Upper lobe of left lung (tissue), 6 donors: ENCODE data around the gene PIGC. TPM values are rescaled to one million over a fixed set of nuclear protein-coding genes. Genes with fewer than 3 reads are reported as not detected.
A peak's percentile ranks its signal among the peaks of the same experiment; 100 is the strongest.

Source experiments
- ATAC-seq, 2 donors: fragments of 200-7000 bp; cut with Tn5 transposase; one replicate each; pipeline ENCODE4 v1.9.1; 2022; ENCODE audit warnings: mild to moderate bottlenecking in 2 of 2, moderate library complexity in 2 of 2; ENCODE audit not compliant: low FRiP score in 2 of 2
- DNase-seq, 2 donors: peaks; one replicate each; pipeline ENCODE4 v3.0.0-alpha.2; 2019 to 2020
- H3K27ac ChIP-seq, 4 donors: fragments of 200-600 bp; sonication (generic); one replicate each; pipeline ENCODE4 v1.5.1; 2016 to 2019
- H3K27me3 ChIP-seq, 4 donors: fragments of 200-600 bp; sonication (generic); one replicate each; pipeline ENCODE4 v1.5.1; 2017 to 2019
- H3K36me3 ChIP-seq, 4 donors: fragments of 200-600 bp; sonication (generic); one replicate each; pipeline ENCODE4 v1.5.1; 2016 to 2019
- H3K4me1 ChIP-seq, 4 donors: fragments of 200-600 bp; sonication (generic); one replicate each; pipeline ENCODE4 v1.5.1; 2018 to 2019
- H3K4me3 ChIP-seq, 4 donors: fragments of 200-600 bp; sonication (generic); one replicate each; pipeline ENCODE4 v1.5.1; 2017 to 2019; ENCODE audit warnings: mild to moderate bottlenecking in 2 of 4, moderate library complexity in 1 of 4
- H3K9me3 ChIP-seq, 4 donors: fragments of 200-600 bp; sonication (generic); one replicate each; pipeline ENCODE4 v1.5.1; 2018 to 2019
- EP300 ChIP-seq, 4 donors: sonication (generic); formaldehyde crosslinking; IDR thresholded peaks; one replicate each; pipeline ENCODE4 v1.5.1; 2017; ENCODE audit warnings: antibody characterized with exemption in 4 of 4, control low read depth in 2 of 4
- POLR2A ChIP-seq, 4 donors: fragments of 450-650 bp; IDR thresholded peaks; one replicate each; pipeline ENCODE4 v1.5.1; 2016 to 2017; ENCODE audit warnings: antibody characterized with exemption in 4 of 4, mild to moderate bottlenecking in 2 of 4
- POLR2AphosphoS5 ChIP-seq, 2 donors: sonication (generic); formaldehyde crosslinking; IDR thresholded peaks; one replicate each; pipeline ENCODE4 v1.5.1; 2017; ENCODE audit warnings: antibody characterized with exemption in 2 of 2
- WGBS, 2 donors: methylation state at CpG; one replicate each; pipeline ENCODE4 v1.1.5; 2017 to 2018; 5-methylcytosine and 5-hydroxymethylcytosine counted together
- total RNA-seq, 6 donors: library from RNA; depleted of rRNA in 4 of 6; stranded (reverse); fragments of >200 nt in 4 of 6; gene quantifications; one replicate each; pipeline versions ENCODE4 v1.1.0 to v1.2.1, GENCODE V29; 2016 to 2021
- TF ChIP-seq, protein P1 (sequence below), 6 experiments: fragments of 450-650 bp in 4 of 6; fragments of 200-600 bp in 2 of 6; sonication (generic) in 2 of 6; IDR thresholded peaks; one replicate each; pipeline ENCODE4 v1.5.1; 2016 to 2019; ENCODE audit warnings: antibody characterized with exemption in 6 of 6
- donor health status: DM: no; HTN: no; CAD: no; lungs with moderate emphysema.
- donor health status: DM: no; HTN: yes; CAD: no; lungs with severe emphysema.

The PIGC gene
- total RNA-seq, 6 donors from 2014 or later, result 5.9 to 23.4 (median 19.3) TPM

DNA sequence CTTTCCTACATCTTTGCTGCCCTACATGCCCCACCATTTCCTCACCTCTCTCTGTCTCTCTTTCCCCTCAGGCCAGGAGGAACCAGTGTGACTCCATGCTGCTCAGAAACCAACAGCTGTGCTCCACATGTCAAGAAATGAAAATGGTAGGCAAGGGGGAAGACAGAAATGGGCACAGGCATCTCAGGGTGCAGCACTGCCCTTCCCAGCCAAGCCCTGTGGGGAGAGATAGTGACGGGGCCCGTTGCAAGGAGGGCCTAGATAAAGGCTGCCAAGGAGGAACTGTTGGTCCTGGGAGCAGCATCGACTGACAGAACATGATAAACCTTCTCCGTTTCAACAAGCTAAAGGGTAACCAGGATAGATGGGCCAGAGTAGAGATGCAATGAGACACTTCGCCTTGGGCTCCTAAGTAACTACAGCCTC lies 12.5 kb upstream of the PIGC start:
- H3K9me3 ChIP-seq, result no peaks in the 10 kb centered on the region
- H3K36me3 ChIP-seq, result no peaks in the 10 kb centered on the region
- H3K27me3 ChIP-seq, result no peaks in the 10 kb centered on the region
- H3K27ac ChIP-seq, result no peak overlapping the region
- no peaks in the 10 kb centered on the region for H3K4me1 ChIP-seq
- no peak overlapping the region for H3K4me3 ChIP-seq
- DNase-seq, result no peak
- 88 to 93% methylated on average over 5 of the region's 5 CpGs for WGBS, 2 donors
- ATAC-seq, result no peak
- no peak for TF ChIP-seq POLR2A (IDR thresholded peaks at IDR 0.05)
- TF ChIP-seq EP300 (IDR thresholded peaks at IDR 0.05), result no peak
- TF ChIP-seq, protein P1, sequence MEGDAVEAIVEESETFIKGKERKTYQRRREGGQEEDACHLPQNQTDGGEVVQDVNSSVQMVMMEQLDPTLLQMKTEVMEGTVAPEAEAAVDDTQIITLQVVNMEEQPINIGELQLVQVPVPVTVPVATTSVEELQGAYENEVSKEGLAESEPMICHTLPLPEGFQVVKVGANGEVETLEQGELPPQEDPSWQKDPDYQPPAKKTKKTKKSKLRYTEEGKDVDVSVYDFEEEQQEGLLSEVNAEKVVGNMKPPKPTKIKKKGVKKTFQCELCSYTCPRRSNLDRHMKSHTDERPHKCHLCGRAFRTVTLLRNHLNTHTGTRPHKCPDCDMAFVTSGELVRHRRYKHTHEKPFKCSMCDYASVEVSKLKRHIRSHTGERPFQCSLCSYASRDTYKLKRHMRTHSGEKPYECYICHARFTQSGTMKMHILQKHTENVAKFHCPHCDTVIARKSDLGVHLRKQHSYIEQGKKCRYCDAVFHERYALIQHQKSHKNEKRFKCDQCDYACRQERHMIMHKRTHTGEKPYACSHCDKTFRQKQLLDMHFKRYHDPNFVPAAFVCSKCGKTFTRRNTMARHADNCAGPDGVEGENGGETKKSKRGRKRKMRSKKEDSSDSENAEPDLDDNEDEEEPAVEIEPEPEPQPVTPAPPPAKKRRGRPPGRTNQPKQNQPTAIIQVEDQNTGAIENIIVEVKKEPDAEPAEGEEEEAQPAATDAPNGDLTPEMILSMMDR (IDR thresholded peaks at IDR 0.05), result no peak
- no peak for TF ChIP-seq POLR2AphosphoS5 (IDR thresholded peaks at IDR 0.05)

DNA sequence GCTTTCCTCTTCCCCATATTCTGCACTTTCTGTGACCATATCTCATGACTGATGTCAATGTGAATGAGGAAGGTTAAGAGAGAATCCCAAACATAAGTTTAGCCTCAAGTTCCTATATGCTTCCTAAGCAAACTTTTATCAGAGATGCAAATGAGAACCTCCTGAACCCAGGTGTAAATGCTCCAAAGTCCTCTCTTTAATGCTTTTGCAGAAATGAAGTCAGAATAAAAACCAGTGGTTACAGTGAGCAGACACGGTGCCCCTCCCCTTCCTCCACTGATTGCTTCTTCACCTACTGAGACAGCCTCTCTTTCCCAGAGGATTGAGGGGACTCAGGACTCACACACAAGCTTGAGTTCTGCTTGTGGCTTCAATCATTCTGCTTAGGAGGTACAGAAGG lies 11.6 kb upstream of the PIGC start:
- WGBS, 2 donors, result 81 to 96% methylated on average over 1 of the region's 1 CpG
- Histone ChIP-seq H3K27me3 (no peaks in the 10 kb centered on the region), H3K4me1 (peaks cover 0 to 7% (median 2%) of the 10 kb centered on the region in 4 donors), H3K4me3 (no peak overlapping the region), H3K9me3 (no peaks in the 10 kb centered on the region), H3K27ac (no peak overlapping the region), H3K36me3 (no peaks in the 10 kb centered on the region)
- DNase-seq (no peak), ATAC-seq (no peak)
- no peak for TF ChIP-seq POLR2A (IDR thresholded peaks at IDR 0.05)
- TF ChIP-seq EP300 (IDR thresholded peaks at IDR 0.05), result no peak

DNA sequence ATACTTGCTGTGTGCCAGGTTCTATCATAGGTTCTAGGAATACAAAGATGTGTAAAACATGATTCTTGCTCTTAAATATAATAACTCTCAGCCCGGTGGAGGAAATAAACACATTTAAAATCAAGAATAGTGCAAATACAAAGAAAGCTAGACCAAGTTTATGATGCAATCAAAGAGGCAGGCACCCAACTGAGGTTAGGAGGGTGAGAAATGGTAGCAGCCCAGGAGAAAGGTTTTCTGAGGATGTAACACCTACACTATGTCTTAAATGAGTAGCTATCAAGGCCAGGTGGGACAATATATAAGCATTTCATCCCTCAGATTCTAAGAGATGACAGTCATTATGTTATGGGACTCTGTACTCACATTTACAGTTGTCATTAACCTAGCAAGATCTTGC lies 9.7 kb upstream of the PIGC start:
- TF ChIP-seq EP300 (IDR thresholded peaks at IDR 0.05), result no peak
- no peak for TF ChIP-seq POLR2AphosphoS5 (IDR thresholded peaks at IDR 0.05)
- no peak for TF ChIP-seq POLR2A (IDR thresholded peaks at IDR 0.05)
- TF ChIP-seq, protein P1 (IDR thresholded peaks at IDR 0.05), result no peak
- 68 to 72% methylated on average over 1 of the region's 1 CpG for WGBS, 2 donors
- no peak for DNase-seq
- H3K4me3 ChIP-seq, result no peak overlapping the region
- H3K4me1 ChIP-seq, result peaks cover 9 to 17% (median 12%) of the 10 kb centered on the region in 4 donors
- no peaks in the 10 kb centered on the region for H3K9me3 ChIP-seq
- H3K36me3 ChIP-seq, result no peaks in the 10 kb centered on the region
- H3K27me3 ChIP-seq, result no peaks in the 10 kb centered on the region
- no peak for ATAC-seq
- H3K27ac ChIP-seq, result no peak overlapping the region

DNA sequence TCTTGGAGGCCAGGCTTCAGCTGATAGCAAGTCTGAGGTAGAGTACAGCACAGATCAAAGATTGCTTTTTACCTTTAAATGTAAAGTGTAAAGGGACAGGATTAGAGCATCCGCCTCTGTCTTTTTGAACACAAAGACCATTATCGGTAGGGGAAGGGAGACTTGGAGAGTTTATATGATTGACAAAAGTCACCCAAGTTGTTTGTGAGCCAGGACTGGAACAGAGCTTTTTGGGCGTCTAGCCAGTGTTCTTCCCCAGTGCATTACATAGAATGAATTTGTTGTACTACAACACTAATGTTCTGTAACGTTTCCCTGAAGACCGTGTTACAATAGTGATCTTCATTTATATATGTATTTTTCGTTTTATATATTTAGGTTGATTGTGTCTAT lies 9.3 kb upstream of the PIGC start:
- no peak overlapping the region for H3K27ac ChIP-seq
- peaks cover 9 to 17% (median 12%) of the 10 kb centered on the region in 4 donors for H3K4me1 ChIP-seq
- DNase-seq (no peak), ATAC-seq (no peak)
- no peak for TF ChIP-seq POLR2AphosphoS5 (IDR thresholded peaks at IDR 0.05)
- no peaks in the 10 kb centered on the region for H3K27me3 ChIP-seq
- H3K9me3 ChIP-seq, result no peaks in the 10 kb centered on the region
- H3K4me3 ChIP-seq, result no peak overlapping the region
- H3K36me3 ChIP-seq, result no peaks in the 10 kb centered on the region
- 70 to 72% methylated on average over 6 of the region's 6 CpGs for WGBS, 2 donors

DNA sequence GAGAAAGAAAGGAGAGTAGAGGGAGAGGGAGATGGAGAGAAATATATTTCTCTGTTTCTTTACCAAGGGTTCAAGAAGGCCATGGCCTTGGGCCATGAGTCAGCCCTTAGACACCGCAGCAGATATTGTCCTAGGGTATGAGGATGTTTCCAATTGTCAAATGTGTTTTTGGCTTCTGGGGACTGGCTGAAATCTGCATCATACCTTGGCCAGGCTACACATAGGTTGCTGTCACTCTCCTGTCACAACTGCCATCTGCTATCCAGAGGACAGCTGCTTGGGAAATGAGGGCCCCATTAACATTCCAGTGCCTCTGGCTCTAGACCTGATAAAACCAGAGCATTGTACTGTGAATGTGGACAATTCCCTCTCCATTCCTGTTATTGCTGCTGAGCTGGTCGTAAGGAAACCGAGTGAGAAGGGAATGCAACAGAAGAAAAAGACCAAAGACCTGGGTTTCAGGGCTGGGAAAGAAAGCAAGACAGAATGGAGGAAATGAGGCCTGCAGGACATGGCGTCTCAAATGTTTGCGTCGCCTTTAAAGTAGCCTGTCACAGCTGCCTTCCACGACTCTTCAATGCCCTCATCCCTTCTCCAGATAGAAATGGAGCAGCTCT lies 8.8 kb upstream of the PIGC start:
- H3K4me3 ChIP-seq, result no peak overlapping the region
- H3K4me1 ChIP-seq, result peaks cover 9 to 17% (median 15%) of the 10 kb centered on the region in 4 donors
- no peak for DNase-seq
- H3K9me3 ChIP-seq, result no peaks in the 10 kb centered on the region
- ATAC-seq, result no peak
- no peaks in the 10 kb centered on the region for H3K36me3 ChIP-seq
- H3K27ac ChIP-seq, result no peak overlapping the region
- 89 to 93% methylated on average over 7 of the region's 7 CpGs for WGBS, 2 donors
- no peaks in the 10 kb centered on the region for H3K27me3 ChIP-seq
- TF ChIP-seq EP300 (IDR thresholded peaks at IDR 0.05), result no peak
- TF ChIP-seq, protein P1 (IDR thresholded peaks at IDR 0.05), result no peak
- TF ChIP-seq POLR2AphosphoS5 (IDR thresholded peaks at IDR 0.05), result no peak
- TF ChIP-seq POLR2A (IDR thresholded peaks at IDR 0.05), result no peak

DNA sequence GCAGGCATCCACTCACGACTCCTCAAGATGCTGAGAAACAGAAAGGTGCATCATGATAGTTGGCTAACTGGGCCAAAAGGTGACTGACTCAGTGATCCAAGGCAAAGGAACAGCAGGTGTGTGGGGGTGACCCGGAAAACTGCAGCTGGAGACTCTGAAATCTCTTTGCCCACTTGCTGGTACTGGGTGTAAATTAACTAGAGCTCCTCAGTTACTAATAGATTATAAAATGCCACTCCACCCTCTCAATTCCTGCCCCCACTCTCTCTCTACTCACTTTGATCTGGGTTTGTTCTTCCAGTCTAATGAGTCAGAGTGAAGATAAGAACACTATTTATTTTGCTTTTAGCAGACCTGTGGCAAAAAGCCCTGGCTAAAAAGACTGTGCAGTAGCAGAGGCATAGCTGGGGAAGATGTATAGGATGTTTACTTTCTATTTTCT lies 7.2 kb upstream of the PIGC start:
- ATAC-seq, result no peak
- WGBS, 2 donors, result 44 to 61% methylated on average over 2 of the region's 2 CpGs
- peak overlapping the region in 1 of 4 donors; percentile 1 for H3K27ac ChIP-seq
- no peak for DNase-seq
- TF ChIP-seq, protein P1 (IDR thresholded peaks at IDR 0.05), result no peak
- TF ChIP-seq POLR2A (IDR thresholded peaks at IDR 0.05) (no peak), EP300 (IDR thresholded peaks at IDR 0.05) (no peak), POLR2AphosphoS5 (IDR thresholded peaks at IDR 0.05) (no peak)
- no peaks in the 10 kb centered on the region for H3K9me3 ChIP-seq
- H3K4me3 ChIP-seq, result no peak overlapping the region
- no peaks in the 10 kb centered on the region for H3K36me3 ChIP-seq
- H3K4me1 ChIP-seq, result peaks cover 9 to 28% (median 21%) of the 10 kb centered on the region in 4 donors
- H3K27me3 ChIP-seq, result no peaks in the 10 kb centered on the region
